Measurements from ENCODE around the gene METTL5.
"Not testable (repeated sequence)": the region's sequence is repeated elsewhere in the genome, so short reads cannot be mapped to it uniquely, and the experiment has no call there.

DNA sequence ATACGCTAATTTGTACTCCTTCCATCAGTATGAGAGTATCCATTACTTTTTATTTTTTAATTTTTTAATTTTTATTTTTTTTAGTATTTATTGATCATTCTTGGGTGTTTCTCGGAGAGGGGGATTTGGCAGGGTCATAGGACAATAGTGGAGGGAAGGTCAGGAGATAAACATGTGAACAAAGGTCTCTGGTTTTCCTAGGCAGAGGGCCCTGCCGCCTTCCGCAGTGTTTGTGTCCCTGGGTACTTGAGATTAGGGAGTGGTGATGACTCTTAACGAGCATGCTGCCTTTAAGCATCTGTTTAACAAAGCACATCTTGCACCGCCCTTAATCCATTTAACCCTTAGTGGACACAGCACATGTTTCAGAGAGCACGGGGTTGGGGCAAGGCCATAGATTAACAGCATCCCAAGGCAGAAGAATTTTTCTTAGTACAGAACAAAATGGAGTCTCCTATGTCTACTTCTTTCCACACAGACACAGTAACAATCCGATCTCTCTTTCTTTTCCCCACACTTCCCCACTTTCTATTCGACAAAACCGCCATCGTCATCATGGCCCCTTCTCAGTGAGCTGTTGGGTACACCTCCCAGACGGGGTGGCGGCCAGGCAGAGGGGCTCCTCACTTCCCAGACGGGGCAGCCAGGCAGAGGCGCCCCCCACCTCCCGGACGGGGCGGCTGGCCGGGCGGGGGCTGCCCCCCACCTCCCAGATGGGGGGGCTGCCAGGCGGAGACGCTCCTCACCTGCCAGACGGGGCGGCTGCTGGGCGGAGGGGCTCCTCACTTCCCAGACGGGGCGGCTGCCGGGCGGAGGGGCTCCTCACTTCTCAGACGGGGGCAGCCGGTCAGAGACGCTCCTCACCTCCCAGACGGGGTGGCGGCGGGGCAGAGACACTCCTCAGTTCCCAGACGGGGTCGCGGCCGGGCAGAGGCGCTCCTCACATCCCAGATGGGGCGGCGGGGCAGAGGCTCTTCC lies 30.9 kb upstream of the METTL5 start:
- not testable (repeated sequence) for TF ChIP-seq CTCF (IDR thresholded peaks at IDR 0.05; ENCODE audit: poor library complexity, severe bottlenecking); EP300 (conservative IDR thresholded peaks at IDR 0.05; ENCODE audit: poor library complexity, severe bottlenecking); POLR2AphosphoS5 (IDR thresholded peaks at IDR 0.05); TAF1 (IDR thresholded peaks at IDR 0.05; ENCODE audit: low read depth); RAD21 (conservative IDR thresholded peaks at IDR 0.05); MXI1 (conservative IDR thresholded peaks at IDR 0.05; ENCODE audit: poor library complexity, severe bottlenecking); REST (IDR thresholded peaks at IDR 0.05; ENCODE audit: borderline replicate concordance); SMC3 (conservative IDR thresholded peaks at IDR 0.05; ENCODE audit: poor library complexity)
